A549 (cell line): ENCODE results near the gene TSKU. TPM values are rescaled to one million over a fixed set of nuclear protein-coding genes. Genes with fewer than 3 reads are reported as not detected.

Source experiments
- ATAC-seq, 2 experiments: fragments of 200-7000 bp in 1 of 2; fragments of >200 bp in 1 of 2; cut with Nextera tagmentation in 1 of 2; cut with Tn5 transposase in 1 of 2; 3 replicates each; pipeline versions ENCODE4 v1.8.0 to v1.9.1; 2018 to 2020; ENCODE audit warnings: mild to moderate bottlenecking in 1 of 2, moderate library complexity in 1 of 2
- CTCF ChIA-PET: fragments of 300-600 bp; sonication (Branson Sonifier 250); formaldehyde crosslinking; extraction: SDS; loops from one replicate; lab custom pipeline; 2021; ENCODE audit warnings: antibody characterized with exemption, inconsistent platforms; lab: Yijun Ruan, JAX
- POLR2A ChIA-PET: fragments of 350-600 bp; formaldehyde crosslinking; extraction: SDS; loops from one replicate; lab custom pipeline; 2021; ENCODE audit warnings: antibody characterized with exemption, inconsistent platforms; lab: Yijun Ruan, JAX
- DNase-seq, 2 experiments: peaks; one replicate each; pipeline versions ENCODE4 v3.0.0 to v3.0.0-alpha.2; 2011 to 2016; ENCODE audit warnings: low read depth in 1 of 2, low spot score in 1 of 2
- FAIRE-seq: peaks from 2 replicates; lab custom pipeline; 2011; peaks lifted over from hg19 to GRCh38; lab: Jason Lieb, UNC
- H3K27ac ChIP-seq, 2 experiments: fragments of >200 bp; sonication (Bioruptor Twin); formaldehyde crosslinking; 3 replicates each; pipeline ENCODE4 v1.5.1; 2016 to 2017
- H3K4me1 ChIP-seq: fragments of >200 bp; sonication (Bioruptor Twin); formaldehyde crosslinking; 3 replicates; pipeline ENCODE4 v1.6.1; 2016
- H3K4me2 ChIP-seq: fragments of >200 bp; sonication (Bioruptor Twin); formaldehyde crosslinking; 3 replicates; pipeline ENCODE4 v1.6.1; 2016
- H3K4me3 ChIP-seq: fragments of >200 bp; sonication (Bioruptor Twin); formaldehyde crosslinking; 3 replicates; pipeline ENCODE4 v1.5.1; 2016
- H3K9me3 ChIP-seq: fragments of >200 bp; sonication (Bioruptor Twin); formaldehyde crosslinking; 3 replicates; pipeline ENCODE4 v1.6.1; 2016
- CBX8 ChIP-seq: fragments of 200-600 bp; sonication (generic); IDR thresholded peaks from 2 replicates; pipeline ENCODE4 v1.6.1; 2016
- EHF ChIP-seq: fragments of 250-450 bp; sonication (Bioruptor Pico); IDR thresholded peaks from 2 replicates; pipeline ENCODE4 v1.5.0; 2020; ENCODE audit warnings: mild to moderate bottlenecking
- EP300 ChIP-seq, 2 experiments: fragments of >200 bp; sonication (Bioruptor Twin); formaldehyde crosslinking; IDR thresholded peaks; 2 replicates in 1 of 2; 3 replicates in 1 of 2; pipeline ENCODE4 v1.6.1; 2016 to 2017
- FOSB ChIP-seq: fragments of 250-450 bp; sonication (Bioruptor Pico); IDR thresholded peaks from 2 replicates; pipeline ENCODE4 v1.5.0; 2020; ENCODE audit warnings: mild to moderate bottlenecking, moderate library complexity
- FOSL2 ChIP-seq, 2 experiments: fragments of 450-650 bp in 1 of 2; fragments of >200 bp in 1 of 2; sonication (Bioruptor Twin) in 1 of 2; formaldehyde crosslinking; IDR thresholded peaks; 2 replicates each; pipeline versions ENCODE4 v1.5.0 to v1.6.1; 2016 to 2020; ENCODE audit warnings: mild to moderate bottlenecking in 1 of 2, moderate library complexity in 1 of 2
- HDAC2 ChIP-seq: fragments of 200-600 bp; sonication (generic); IDR thresholded peaks from 2 replicates; pipeline ENCODE4 v1.6.1; 2016
- HEYL ChIP-seq: fragments of 250-450 bp; sonication (Bioruptor Pico); IDR thresholded peaks from 2 replicates; pipeline ENCODE4 v1.8.0; 2021; ENCODE audit warnings: mild to moderate bottlenecking, moderate library complexity
- HOXB5 ChIP-seq: fragments of 250-450 bp; sonication (Bioruptor Pico); IDR thresholded peaks from 2 replicates; pipeline ENCODE4 v1.5.0; 2020; ENCODE audit warnings: mild to moderate bottlenecking, moderate library complexity
- KDM5A ChIP-seq: fragments of 200-600 bp; sonication (generic); IDR thresholded peaks from 2 replicates; pipeline ENCODE4 v1.6.1; 2016; ENCODE audit warnings: antibody characterized with exemption, mild to moderate bottlenecking
- MAFK ChIP-seq: fragments of 450-650 bp; IDR thresholded peaks from 2 replicates; pipeline ENCODE4 v1.6.1; 2014; ENCODE audit not compliant: partially characterized antibody
- MYC ChIP-seq: IDR thresholded peaks from 2 replicates; pipeline ENCODE4 v1.6.1; 2012; ENCODE audit warnings: mild to moderate bottlenecking, inconsistent platforms, low read length, improper control_type of control experiment, borderline replicate concordance
- NR3C1 ChIP-seq: fragments of >200 bp; sonication (Bioruptor Twin); formaldehyde crosslinking; IDR thresholded peaks from 3 replicates; pipeline ENCODE4 v1.6.1; 2017
- POLR2A ChIP-seq: IDR thresholded peaks from 2 replicates; pipeline ENCODE4 v1.6.1; 2012; ENCODE audit warnings: mild to moderate bottlenecking, low read length
- RAD21 ChIP-seq, 2 experiments: fragments of >200 bp in 1 of 2; sonication (Bioruptor Twin) in 1 of 2; formaldehyde crosslinking in 1 of 2; IDR thresholded peaks in 1 of 2; conservative IDR thresholded peaks in 1 of 2; 2 replicates in 1 of 2; 3 replicates in 1 of 2; pipeline ENCODE4 v1.6.1; 2012 to 2018; ENCODE audit warnings: inconsistent platforms in 1 of 2
- REST ChIP-seq: fragments of 200-600 bp; sonication (generic); IDR thresholded peaks from 2 replicates; pipeline ENCODE4 v1.6.1; 2016; ENCODE audit warnings: antibody characterized with exemption, mild to moderate bottlenecking, moderate library complexity
- TP53 ChIP-seq: fragments of 250-450 bp; sonication (Bioruptor Pico); IDR thresholded peaks from 2 replicates; pipeline ENCODE4 v1.5.0; 2021; ENCODE audit warnings: mild to moderate bottlenecking, moderate library complexity
- USF2 ChIP-seq: fragments of 450-650 bp; IDR thresholded peaks from 2 replicates; pipeline ENCODE4 v1.6.1; 2014; ENCODE audit warnings: antibody characterized with exemption
- WGBS: methylation state at CpG from one replicate; pipeline ENCODE4 v1.1.6; 2017; ENCODE audit errors: missing lambda C conversion rate; 5-methylcytosine and 5-hydroxymethylcytosine counted together
- polyA plus RNA-seq, 4 experiments: library from polyadenylated mRNA; depleted of rRNA in 3 of 4; stranded (reverse); fragments of >200 nt; fragmentation: RNase III in 1 of 4; extraction: RNeasy Plus Mini Kit Qiagen cat#74134 plus additional on column Dnase treatment in 1 of 4; gene quantifications; 2 replicates in 3 of 4; 3 replicates in 1 of 4; pipeline ENCODE4 v1.2.3, GENCODE V29; 2011 to 2017
- TF ChIP-seq, protein P1 (sequence below): fragments of 250-450 bp; sonication (Bioruptor Pico); IDR thresholded peaks from 2 replicates; pipeline ENCODE4 v1.5.0; 2020; ENCODE audit warnings: low read depth, mild to moderate bottlenecking, moderate library complexity

The TSKU gene
- polyA plus RNA-seq, 2 of the 4 experiments (the other 2 are of a cell fraction) = 164 to 171 TPM

GRCh38 chr11:76835928-76836612 is 52.9 kb downstream of the TSKU start:
- DNase-seq = peak in 1 of 2 experiments; percentile 64
- Histone ChIP-seq H3K4me1 (peaks cover 39% of the 10 kb centered on the region), H3K27ac (peak overlapping the region; percentile 14 to 39; a peak in 2 of 6 replicates)
- FAIRE-seq = no peak
- WGBS = 67% methylated on average over 5 of the region's 5 CpGs
- peak; percentile 9 to 73; a peak in 3 of 6 replicates for ATAC-seq
- POLR2A ChIA-PET = interaction anchor here (1.0 kb wide), 2 partner anchors 66 to 102 kb away, joined by 3 read pairs; no protein-coding TSS in a partner anchor
- TF ChIP-seq MYC (no peak), REST (no peak), CBX8 (no peak), FOSB (CRISPR knock-in tag) (no peak), FOSL2 (IDR thresholded peaks at IDR 0.05) (no peak), FOSL2 (CRISPR knock-in tag; IDR thresholded peaks at IDR 0.05) (no peak), POLR2A (no peak), HDAC2 (no peak), HOXB5 (CRISPR knock-in tag) (no peak), USF2 (no peak), NR3C1 (no peak), KDM5A (no peak), EP300 (IDR thresholded peaks at IDR 0.05) (no peak)
- TF ChIP-seq, protein P1, sequence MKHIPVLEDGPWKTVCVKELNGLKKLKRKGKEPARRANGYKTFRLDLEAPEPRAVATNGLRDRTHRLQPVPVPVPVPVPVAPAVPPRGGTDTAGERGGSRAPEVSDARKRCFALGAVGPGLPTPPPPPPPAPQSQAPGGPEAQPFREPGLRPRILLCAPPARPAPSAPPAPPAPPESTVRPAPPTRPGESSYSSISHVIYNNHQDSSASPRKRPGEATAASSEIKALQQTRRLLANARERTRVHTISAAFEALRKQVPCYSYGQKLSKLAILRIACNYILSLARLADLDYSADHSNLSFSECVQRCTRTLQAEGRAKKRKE (CRISPR knock-in tag) = no peak
- TF ChIP-seq, all 56 proteins: peak for 0
- H3K4me2 ChIP-seq = peak overlapping the region; percentile 49
- H3K9me3 ChIP-seq = no peaks in the 10 kb centered on the region
- CTCF ChIA-PET = interaction anchor here (0.7 to 2.3 kb wide), 12 partner anchors 11 to 102 kb away, joined by 3 to 10 read pairs (median 4); no protein-coding TSS in a partner anchor
- H3K4me3 ChIP-seq = no peak overlapping the region

DNA sequence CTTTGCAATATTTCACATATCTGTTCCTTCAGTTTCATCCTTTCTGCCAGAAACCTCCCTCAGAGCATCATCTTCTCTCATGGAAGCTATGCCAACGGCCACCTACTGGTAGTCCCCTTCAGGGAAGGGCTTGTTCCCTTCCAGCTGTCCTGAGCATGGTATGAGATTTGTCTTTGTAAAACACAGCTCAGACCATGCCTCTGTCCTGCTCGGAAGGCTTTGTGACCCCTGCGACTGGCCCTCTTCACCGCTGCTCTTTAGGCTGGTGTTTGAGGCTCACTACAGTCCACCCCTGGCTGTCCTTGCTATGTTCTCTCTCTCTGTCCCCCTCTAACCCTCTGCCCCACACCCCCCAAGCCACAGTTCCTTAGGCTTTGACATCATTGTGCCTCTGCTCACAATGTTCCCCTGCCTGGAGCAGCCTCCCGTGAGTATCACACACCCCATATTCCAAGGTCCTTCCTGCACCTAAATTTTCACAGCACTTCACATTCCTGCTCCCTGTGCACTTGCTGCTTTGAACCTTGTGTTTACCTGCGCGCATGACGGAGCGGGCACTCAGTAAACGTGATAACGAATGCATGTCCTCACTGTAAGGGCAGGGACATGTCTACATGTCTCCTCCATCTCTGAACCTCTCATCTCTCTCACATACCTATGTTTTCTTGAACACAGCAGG is 53.6 kb downstream of the TSKU start:
- H3K27ac ChIP-seq = peak overlapping the region; percentile 39 to 51; a peak in 4 of 6 replicates
- FAIRE-seq (no peak), DNase-seq (no peak), ATAC-seq (peak; percentile 64 to 77)
- POLR2A ChIA-PET = interaction anchor here (1.0 kb wide), 2 partner anchors 67 to 103 kb away, joined by 3 read pairs; no protein-coding TSS in a partner anchor
- CTCF ChIA-PET = interaction anchor here (0.7 to 2.3 kb wide), 8 partner anchors 12 to 103 kb away, joined by 3 to 10 read pairs (median 4); no protein-coding TSS in a partner anchor
- peak overlapping the region; percentile 49 for H3K4me2 ChIP-seq
- H3K4me1 ChIP-seq = peaks cover 39% of the 10 kb centered on the region
- 63% methylated on average over 11 of the region's 11 CpGs for WGBS
- TF ChIP-seq NR3C1 = no peak
- TF ChIP-seq HEYL = no peak
- TF ChIP-seq MAFK = no peak
- no peak for TF ChIP-seq EHF (CRISPR knock-in tag)
- TF ChIP-seq TP53 = no peak
- TF ChIP-seq POLR2A = no peak
- 0 out of 5 replicates have a peak, but pooled peaks of 1 of the 2 experiments have one; percentile 12 for TF ChIP-seq RAD21 (conservative IDR thresholded peaks at IDR 0.05 in 1 of 2, IDR thresholded peaks at IDR 0.05 in 1 of 2)
- H3K9me3 ChIP-seq = no peaks in the 10 kb centered on the region
- H3K4me3 ChIP-seq = no peak overlapping the region
